Ovary (tissue), 9 donors: ENCODE measurements around the gene ZNF778. TPM values are rescaled to one million over a fixed set of nuclear protein-coding genes. Genes with fewer than 3 reads are reported as not detected.
A peak's percentile ranks its signal among the peaks of the same experiment; 100 is the strongest.

Source experiments
- DNase-seq, 5 donors: peaks; one replicate each; pipeline ENCODE4 v3.0.0-alpha.2; 2019 to 2020
- H3K27ac ChIP-seq, 2 donors: fragments of 200-600 bp; one replicate each; pipeline versions ENCODE4 v1.5.1 to v1.8.0; 2019 to 2022
- H3K27me3 ChIP-seq: fragments of 200-600 bp; one replicate; pipeline ENCODE4 v1.8.0; 2022
- H3K36me3 ChIP-seq: fragments of 200-600 bp; sonication (generic); one replicate; pipeline ENCODE4 v1.5.1; 2019
- H3K4me1 ChIP-seq: one replicate; pipeline ENCODE4 v1.8.1; 2013; ENCODE audit warnings: mild to moderate bottlenecking, moderate library complexity; ENCODE audit not compliant: insufficient read depth
- H3K4me3 ChIP-seq: fragments of 200-600 bp; sonication (generic); one replicate; pipeline ENCODE4 v1.5.1; 2017
- H3K9me3 ChIP-seq, 2 donors: fragments of 200-600 bp in 1 of 2; sonication (generic) in 1 of 2; one replicate each; pipeline versions ENCODE4 v1.5.1 to v1.8.1; 2013 to 2019; ENCODE audit warnings: mild to moderate bottlenecking in 1 of 2, moderate library complexity in 1 of 2
- CTCF ChIP-seq, 3 donors: fragments of 450-650 bp in 2 of 3; fragments of 200-600 bp in 1 of 3; IDR thresholded peaks; one replicate each; pipeline versions ENCODE4 v1.5.1 to v1.8.0; 2016 to 2022; ENCODE audit warnings: antibody characterized with exemption in 3 of 3, mild to moderate bottlenecking in 1 of 3
- EP300 ChIP-seq: sonication (generic); formaldehyde crosslinking; IDR thresholded peaks from one replicate; pipeline ENCODE4 v1.6.1; 2017; ENCODE audit warnings: antibody characterized with exemption
- POLR2A ChIP-seq: fragments of 450-650 bp; IDR thresholded peaks from one replicate; pipeline ENCODE4 v1.6.1; 2017; ENCODE audit warnings: antibody characterized with exemption, mild to moderate bottlenecking, moderate library complexity
- WGBS, 3 donors: extraction: QIAGEN DNeasy Blood & Tissue Kit in 1 of 3; methylation state at CpG; one replicate each; pipeline versions ENCODE4 v1.1.5 to v1.1.7; 2013 to 2017; 5-methylcytosine and 5-hydroxymethylcytosine counted together
- intact Hi-C, 4 donors: fragments of 100-400 bp; cut with DNase I; formaldehyde crosslinking; loops; one replicate each; pipeline versions ENCODE4 v1.11.0 to v1.15.1; 2022 to 2023
- polyA plus RNA-seq, 2 donors: library from polyadenylated mRNA; stranded (reverse); fragments of 200-250 nt in 1 of 2; fragments of 350-450 nt in 1 of 2; fragmentation: Illumina TruSeq in 1 of 2; extraction: RNeasy Lipid Tissue Mini Kit (QIAGEN cat#74804) in 1 of 2; gene quantifications; one replicate each; pipeline ENCODE4 v1.2.3, GENCODE V29; 2013 to 2014
- total RNA-seq, 7 donors: library from RNA; depleted of rRNA in 2 of 7; stranded (reverse); fragments of >200 nt in 2 of 7; fragmentation: NEBNext Ultra II Directional in 3 of 7; extraction: Animal tissue kit (Norgen Biotek cat#: 25700) in 3 of 7; gene quantifications; one replicate each; pipeline versions ENCODE4 v1.1.0 to v1.2.4, GENCODE V29; 2016 to 2023
- donor health status: DM: no; HTN: no; CAD: no; lungs with moderate emphysema.
- donor health status: DM: no; HTN: no; CAD: no.
- donor health status: Bipolar disorder and iron deficiency.
- donor health status: DM: yes; HTN: yes; CAD: no.
- donor health status: DM: no; HTN: no; CAD: no.
- donor health status: DM: yes; HTN: yes; CAD: no.

Gene ZNF778
- total and polyA plus RNA-seq, 9 donors, result 1.8 to 71.9 (median 8.3) TPM

DNA sequence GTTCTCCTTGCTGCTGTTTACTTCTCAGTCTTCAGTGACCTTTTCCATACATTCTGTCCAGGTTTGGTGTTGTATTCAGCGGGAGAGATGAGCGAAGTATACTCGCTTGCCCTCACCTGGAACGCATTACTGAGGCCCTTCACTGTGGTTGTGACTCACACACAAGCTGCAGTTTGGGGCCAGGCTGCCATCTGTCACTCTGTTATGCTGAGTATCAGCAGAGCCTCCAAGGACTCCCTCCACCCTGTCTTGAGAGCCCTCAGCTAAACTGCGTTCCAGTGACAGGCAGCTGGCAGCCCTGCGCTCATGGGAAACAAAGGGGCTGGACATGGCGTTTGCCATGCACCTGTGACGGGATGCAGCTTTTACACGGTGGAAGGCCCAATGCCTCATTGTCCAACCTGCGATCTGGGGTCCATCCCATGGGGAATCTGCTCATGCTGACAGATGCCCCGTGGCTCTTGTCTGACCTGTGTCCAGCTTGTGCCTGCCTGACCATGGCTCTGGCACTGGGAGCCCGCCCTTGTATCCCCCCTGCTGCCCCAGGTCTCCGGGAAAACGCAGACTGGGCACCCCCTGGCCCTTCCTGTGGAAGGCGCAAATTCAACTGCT is 6.5 kb upstream of the ZNF778 start:
- Histone ChIP-seq H3K9me3 (no peaks in the 10 kb centered on the region), H3K27ac (no peak overlapping the region), H3K4me3 (no peak overlapping the region), H3K36me3 (no peaks in the 10 kb centered on the region), H3K27me3 (no peaks in the 10 kb centered on the region), H3K4me1 (no peaks in the 10 kb centered on the region)
- DNase-seq, result peak in 1 of 5 donors; percentile 19
- 64 to 70% (median 69%) methylated on average over 13 to 15 of the region's 15 CpGs for WGBS, 3 donors
- intact Hi-C loops, result loop anchor here in 3 of 4 donors (5.0 to 10.0 kb wide), 4 partner anchors 266 to 476 kb away; no protein-coding TSS in a partner anchor
- no peak for TF ChIP-seq EP300
- TF ChIP-seq POLR2A, result no peak
- TF ChIP-seq CTCF (IDR thresholded peaks at IDR 0.05), result no peak

GRCh38 chr16:89216315-89217137 is 977 bp upstream of the ZNF778 start:
- TF ChIP-seq EP300 (no peak), POLR2A (no peak), CTCF (IDR thresholded peaks at IDR 0.05) (peak; percentile 44 to 78 (median 72))
- Histone ChIP-seq H3K4me1 (peaks cover 2% of the 10 kb centered on the region), H3K27me3 (no peaks in the 10 kb centered on the region), H3K27ac (peak overlapping the region in 1 of 2 donors; percentile 96), H3K9me3 (no peaks in the 10 kb centered on the region), H3K36me3 (no peaks in the 10 kb centered on the region), H3K4me3 (peak overlapping the region; percentile 99)
- DNase-seq, result peak; percentile 73 to 85 (median 82)
- intact Hi-C loops, result loop anchor here (5.0 to 10.0 kb wide), 5 partner anchors 272 to 482 kb away; no protein-coding TSS in a partner anchor
- 1% methylated on average over 25 of the region's 25 CpGs for WGBS, 3 donors

DNA sequence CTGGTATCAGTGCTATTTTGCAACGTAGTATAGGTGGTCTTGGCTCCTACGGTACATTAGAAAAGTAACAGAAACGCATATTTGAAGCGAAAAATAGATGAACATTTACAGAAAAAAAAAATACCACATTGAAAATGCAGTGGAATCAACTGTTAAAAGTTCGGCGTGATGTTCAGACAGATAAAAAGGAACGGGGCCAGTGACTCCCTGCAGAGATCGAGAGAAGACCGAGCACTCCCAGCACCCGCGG is 440 bp upstream of the ZNF778 start:
- peaks cover 2% of the 10 kb centered on the region for H3K4me1 ChIP-seq
- no peaks in the 10 kb centered on the region for H3K36me3 ChIP-seq
- 0 to 1% (median 0%) methylated on average over 11 of the region's 11 CpGs for WGBS, 3 donors
- H3K9me3 ChIP-seq, result no peaks in the 10 kb centered on the region
- intact Hi-C loops, result loop anchor here (5.0 to 10.0 kb wide), 5 partner anchors 272 to 482 kb away; no protein-coding TSS in a partner anchor
- peak overlapping the region; percentile 99 for H3K4me3 ChIP-seq
- no peak for DNase-seq
- peak overlapping the region; percentile 77 to 96 for H3K27ac ChIP-seq
- TF ChIP-seq CTCF (IDR thresholded peaks at IDR 0.05) (no peak), EP300 (no peak), POLR2A (no peak)
- no peaks in the 10 kb centered on the region for H3K27me3 ChIP-seq

DNA sequence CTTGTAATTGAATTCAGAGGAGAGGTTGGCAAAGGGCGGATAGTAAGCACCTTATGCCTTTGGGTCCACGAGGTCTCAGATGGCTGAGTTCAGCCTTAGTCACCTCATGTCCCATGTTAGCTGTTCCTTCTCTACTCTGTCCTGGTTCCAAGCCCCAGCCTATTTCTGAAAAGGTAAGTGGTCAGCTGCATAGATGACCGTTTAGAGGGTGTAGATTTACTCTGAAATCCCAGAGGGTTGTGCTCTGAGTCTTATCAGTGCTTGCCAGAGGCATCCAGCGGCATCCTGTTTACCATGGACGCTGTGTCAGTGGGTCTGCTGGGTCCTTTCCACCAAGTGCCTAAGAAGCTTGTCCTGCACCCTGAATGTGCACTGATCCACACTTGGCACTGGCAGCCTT is 1.9 kb downstream of the ZNF778 start:
- intact Hi-C loops, result loop anchor here (5.0 to 10.0 kb wide), 5 partner anchors 275 to 485 kb away; no protein-coding TSS in a partner anchor
- H3K9me3 ChIP-seq, result no peaks in the 10 kb centered on the region
- TF ChIP-seq CTCF (IDR thresholded peaks at IDR 0.05), result no peak
- TF ChIP-seq POLR2A, result no peak
- no peak for TF ChIP-seq EP300
- H3K27ac ChIP-seq, result no peak overlapping the region
- WGBS, 3 donors, result 67 to 74% (median 73%) methylated on average over 5 of the region's 5 CpGs
- DNase-seq, result peak in 1 of 5 donors; percentile 17
- H3K4me3 ChIP-seq, result no peak overlapping the region
- H3K4me1 ChIP-seq, result peaks cover 2% of the 10 kb centered on the region
- H3K36me3 ChIP-seq, result no peaks in the 10 kb centered on the region
- H3K27me3 ChIP-seq, result no peaks in the 10 kb centered on the region
